ENCODE data around the gene CPS1. TPM values are rescaled to one million over a fixed set of nuclear protein-coding genes. Genes with fewer than 3 reads are reported as not detected.

The CPS1 gene
- total and polyA plus RNA-seq, 2 donors (not counting 3 experiments of a cell fraction or from before 2014, with no cell fraction given): 0.18 to 0.53 TPM

DNA sequence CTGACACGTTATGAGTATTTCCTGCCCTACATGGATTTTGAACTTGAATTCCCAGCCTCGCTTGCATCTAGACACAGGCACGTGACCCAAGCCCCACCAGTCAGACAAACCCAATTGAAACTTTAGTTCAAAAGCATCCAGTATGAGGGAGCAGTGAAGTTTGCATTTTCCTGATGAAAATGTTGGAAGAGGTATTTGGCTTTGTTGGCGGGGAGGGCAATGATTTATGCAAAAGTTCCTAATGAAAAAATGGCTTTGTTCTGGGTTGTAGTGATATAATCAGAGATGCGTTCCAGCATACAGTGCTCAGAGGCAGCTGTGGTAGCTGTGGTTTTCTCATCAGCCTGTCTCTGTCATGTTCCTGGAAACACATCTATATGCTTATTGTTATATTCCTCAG is 36.8 kb upstream of the CPS1 start:
- no peak overlapping the region for H3K27ac ChIP-seq (ENCODE audit: insufficient read depth, low read depth, low read length)
- H3K9ac ChIP-seq (replicated peaks; ENCODE audit: extremely low read depth, insufficient read depth, low read length): no peak overlapping the region
- POLR2A ChIA-PET: no interaction called here
- H3K9me3 ChIP-seq (replicated peaks; ENCODE audit: control insufficient read depth, insufficient read depth, low read length): no peaks in the 10 kb centered on the region
- FAIRE-seq: no peak
- no peak overlapping the region for H2AFZ ChIP-seq (ENCODE audit: low read depth, low read length)
- no peaks in the 10 kb centered on the region for H3K79me2 ChIP-seq (ENCODE audit: control insufficient read depth, insufficient read depth, low read length)
- no peaks in the 10 kb centered on the region for H3K27me3 ChIP-seq (ENCODE audit: control insufficient read depth in 2 of 2, insufficient read depth in 2 of 2, low read length in 2 of 2)
- CTCF ChIA-PET: interaction anchor here (2.1 kb wide), 1 partner anchor 16 kb away, joined by 12 read pairs; no protein-coding TSS in a partner anchor
- no peaks in the 10 kb centered on the region for H3K9me1 ChIP-seq (replicated peaks; ENCODE audit: control insufficient read depth, extremely low read depth, insufficient read depth, low read length)
- no peak overlapping the region for H3K4me2 ChIP-seq (ENCODE audit: insufficient read depth, low read length)
- intact Hi-C loops (cut with micrococcal nuclease) (no loop called here), dilution Hi-C loops (cut with MboI; ENCODE audit: extremely low pct_ligation_motif_present, low sequenced_read_pairs) (no loop called here)
- no peak for DNase-seq (ENCODE audit: low read depth, low spot score)
- BruUV-seq (replicated peaks): no TSS peak
- H3K4me1 ChIP-seq (ENCODE audit: control insufficient read depth, extremely low read depth, insufficient read depth, low read length): no peaks in the 10 kb centered on the region
- H3K4me3 ChIP-seq (replicated peaks in 1 of 3; ENCODE audit: insufficient read depth in 1 of 3, low read depth in 1 of 3, low read length in 3 of 3): no peak overlapping the region
- TF ChIP-seq GATA2 (IDR thresholded peaks at IDR 0.05; ENCODE audit: insufficient read depth, insufficient read length, low read depth, low read length): no peak
- no peak for TF ChIP-seq FOS (IDR thresholded peaks at IDR 0.05; ENCODE audit: borderline replicate concordance, insufficient read depth, low read length)
- TF ChIP-seq MYC (IDR thresholded peaks at IDR 0.05; ENCODE audit: low read depth, low read length): no peak
- no peak for TF ChIP-seq CTCF (IDR thresholded peaks at IDR 0.05; ENCODE audit: extremely low read depth in 1 of 2, insufficient read depth in 1 of 2, low read depth in 1 of 2, low read length in 2 of 2)
- TF ChIP-seq MAX (IDR thresholded peaks at IDR 0.05; ENCODE audit: insufficient read depth, insufficient read length): no peak
- no peak for TF ChIP-seq POLR2AphosphoS5 (IDR thresholded peaks at IDR 0.05; ENCODE audit: insufficient read depth, low read depth, low read length)
- TF ChIP-seq POLR2A (IDR thresholded peaks at IDR 0.05; ENCODE audit: low read depth, low read length): no peak
- H3K36me3 ChIP-seq (ENCODE audit: control insufficient read depth in 2 of 2, extremely low read depth in 1 of 2, insufficient read depth in 2 of 2, low read length in 2 of 2): no peaks in the 10 kb centered on the region
- no peaks in the 10 kb centered on the region for H4K20me1 ChIP-seq (replicated peaks; ENCODE audit: control insufficient read depth, extremely low read depth, insufficient read depth, low read length)
